Keratinocyte (primary cell): ENCODE measurements around the gene ALOX15B. TPM values are rescaled to one million over a fixed set of nuclear protein-coding genes. Genes with fewer than 3 reads are reported as not detected.
"Not testable (repeated sequence)": the region's sequence is repeated elsewhere in the genome, so short reads cannot be mapped to it uniquely, and the experiment has no call there.

Experiments
- DNase-seq: peaks from one replicate; pipeline ENCODE4 v3.0.0-alpha.2; 2011; ENCODE audit warnings: low read depth, missing footprints, low spot score
- FAIRE-seq: peaks from 2 replicates; lab custom pipeline; 2011; peaks lifted over from hg19 to GRCh38; lab: Jason Lieb, UNC
- H2AFZ ChIP-seq: 2 replicates; pipeline ENCODE4 v1.6.0; 2012; ENCODE audit warnings: low read length, control low read depth, inconsistent platforms; ENCODE audit not compliant: control insufficient read depth
- H3K27ac ChIP-seq: 2 replicates; pipeline ENCODE4 v1.5.1; 2011; ENCODE audit warnings: low read length; ENCODE audit not compliant: control insufficient read depth, insufficient read depth
- H3K27me3 ChIP-seq: 3 replicates; pipeline ENCODE4 v1.6.0; 2011; ENCODE audit warnings: low read length; ENCODE audit not compliant: control insufficient read depth, insufficient read depth; ENCODE audit errors: extremely low read depth
- H3K36me3 ChIP-seq, 2 experiments: 2 replicates in 1 of 2; 3 replicates in 1 of 2; pipeline ENCODE4 v1.5.1; 2011; ENCODE audit warnings: low read length in 2 of 2, mild to moderate bottlenecking in 1 of 2; ENCODE audit not compliant: control insufficient read depth in 2 of 2, insufficient read depth in 2 of 2; ENCODE audit errors: extremely low read depth in 1 of 2
- H3K4me1 ChIP-seq: 3 replicates; pipeline ENCODE4 v1.5.1; 2011; ENCODE audit warnings: low read length; ENCODE audit not compliant: control insufficient read depth, insufficient read depth; ENCODE audit errors: extremely low read depth
- H3K4me2 ChIP-seq: 3 replicates; pipeline ENCODE4 v1.6.0; 2011; ENCODE audit warnings: low read depth, low read length; ENCODE audit not compliant: control insufficient read depth, insufficient read depth; ENCODE audit errors: extremely low read depth
- H3K4me3 ChIP-seq, 3 experiments: fragments of 200-600 bp in 1 of 3; sonication (generic) in 1 of 3; 2 replicates in 2 of 3; 3 replicates in 1 of 3; pipeline ENCODE4 v1.5.1; 2011 to 2016; ENCODE audit warnings: low read length in 3 of 3, mild to moderate bottlenecking in 3 of 3, control low read depth in 2 of 3, inconsistent platforms in 1 of 3, low read depth in 1 of 3, mixed read lengths in 1 of 3, mixed run types in 1 of 3, moderate library complexity in 1 of 3; ENCODE audit not compliant: control insufficient read depth in 2 of 3, insufficient read depth in 2 of 3; ENCODE audit errors: extremely low read depth in 1 of 3
- H3K79me2 ChIP-seq: 2 replicates; pipeline ENCODE4 v1.6.0; 2012; ENCODE audit warnings: low read length; ENCODE audit not compliant: control insufficient read depth, insufficient read depth
- H3K9ac ChIP-seq: 3 replicates; pipeline ENCODE4 v1.6.0; 2011; ENCODE audit warnings: low read length; ENCODE audit not compliant: control insufficient read depth, insufficient read depth; ENCODE audit errors: extremely low read depth
- H3K9me1 ChIP-seq: 3 replicates; pipeline ENCODE4 v1.6.0; 2011; ENCODE audit warnings: low read length; ENCODE audit not compliant: control insufficient read depth, insufficient read depth; ENCODE audit errors: extremely low read depth
- H3K9me3 ChIP-seq: 2 replicates; pipeline ENCODE4 v1.5.1; 2012; ENCODE audit warnings: low read depth, low read length; ENCODE audit not compliant: control insufficient read depth
- H4K20me1 ChIP-seq: 3 replicates; pipeline ENCODE4 v1.6.0; 2011; ENCODE audit warnings: low read length; ENCODE audit not compliant: control insufficient read depth, insufficient read depth; ENCODE audit errors: extremely low read depth
- EZH2 ChIP-seq: IDR thresholded peaks from one replicate; pipeline ENCODE4 v1.6.1; 2012; ENCODE audit warnings: inconsistent platforms, mild to moderate bottlenecking, low read length, moderate library complexity
- dilution Hi-C: fragments of 300-500 bp; cut with MboI; formaldehyde crosslinking; loops from one replicate; pipeline ENCODE4 v1.7.0; 2020; ENCODE audit warnings: low sequenced_read_pairs; ENCODE audit not compliant: extremely low pct_ligation_motif_present
- polyA plus RNA-seq, 5 experiments: library from polyadenylated mRNA; depleted of rRNA in 3 of 5; stranded (reverse) in 3 of 5; stranded (forward) in 1 of 5; unstranded in 1 of 5; fragments of >200 nt; gene quantifications; 1 replicate in 1 of 5; 2 replicates in 3 of 5; 3 replicates in 1 of 5; pipeline versions ENCODE4 v1.2.1 to v1.2.3, GENCODE V29; 2011 to 2012; ENCODE audit warnings: missing spikeins in 2 of 5, low read depth in 1 of 5, low replicate concordance in 1 of 5
- TF ChIP-seq, protein P1 (sequence below), 3 experiments: IDR thresholded peaks in 1 of 3; conservative IDR thresholded peaks in 1 of 3; optimal IDR thresholded peaks in 1 of 3; 2 replicates in 2 of 3; 3 replicates in 1 of 3; pipeline versions ENCODE3 to v1.5.1; 2011; ENCODE audit warnings: low read length in 3 of 3, mild to moderate bottlenecking in 3 of 3, moderate library complexity in 2 of 3, control low read depth in 1 of 3, inconsistent platforms in 1 of 3; ENCODE audit not compliant: insufficient read depth in 2 of 3; ENCODE audit errors: extremely low read depth in 1 of 3

Gene ALOX15B
- polyA plus RNA-seq, 1 donor (not counting 4 experiments of a cell fraction or from before 2014, with no cell fraction given) = 29.7 TPM

GRCh38 chr17:8060274-8060673 lies 21.4 kb downstream of the ALOX15B start:
- peak; percentile 56 for FAIRE-seq
- Histone ChIP-seq H3K4me3 (no peak overlapping the region), H3K27me3 (peaks cover 14% of the 10 kb centered on the region), H2AFZ (no peak overlapping the region), H4K20me1 (no peaks in the 10 kb centered on the region), H3K9me3 (no peaks in the 10 kb centered on the region), H3K4me1 (peaks cover 29% of the 10 kb centered on the region), H3K79me2 (no peaks in the 10 kb centered on the region), H3K36me3 (no peaks in the 10 kb centered on the region), H3K9ac (no peak overlapping the region), H3K9me1 (no peaks in the 10 kb centered on the region), H3K27ac (no peak overlapping the region), H3K4me2 (no peak overlapping the region)
- dilution Hi-C loops = no loop called here
- DNase-seq = no peak
- TF ChIP-seq, protein P1, sequence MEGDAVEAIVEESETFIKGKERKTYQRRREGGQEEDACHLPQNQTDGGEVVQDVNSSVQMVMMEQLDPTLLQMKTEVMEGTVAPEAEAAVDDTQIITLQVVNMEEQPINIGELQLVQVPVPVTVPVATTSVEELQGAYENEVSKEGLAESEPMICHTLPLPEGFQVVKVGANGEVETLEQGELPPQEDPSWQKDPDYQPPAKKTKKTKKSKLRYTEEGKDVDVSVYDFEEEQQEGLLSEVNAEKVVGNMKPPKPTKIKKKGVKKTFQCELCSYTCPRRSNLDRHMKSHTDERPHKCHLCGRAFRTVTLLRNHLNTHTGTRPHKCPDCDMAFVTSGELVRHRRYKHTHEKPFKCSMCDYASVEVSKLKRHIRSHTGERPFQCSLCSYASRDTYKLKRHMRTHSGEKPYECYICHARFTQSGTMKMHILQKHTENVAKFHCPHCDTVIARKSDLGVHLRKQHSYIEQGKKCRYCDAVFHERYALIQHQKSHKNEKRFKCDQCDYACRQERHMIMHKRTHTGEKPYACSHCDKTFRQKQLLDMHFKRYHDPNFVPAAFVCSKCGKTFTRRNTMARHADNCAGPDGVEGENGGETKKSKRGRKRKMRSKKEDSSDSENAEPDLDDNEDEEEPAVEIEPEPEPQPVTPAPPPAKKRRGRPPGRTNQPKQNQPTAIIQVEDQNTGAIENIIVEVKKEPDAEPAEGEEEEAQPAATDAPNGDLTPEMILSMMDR (optimal IDR thresholded peaks at IDR 0.05 in 1 of 3, IDR thresholded peaks at IDR 0.05 in 1 of 3, conservative IDR thresholded peaks at IDR 0.05 in 1 of 3; ENCODE audit: extremely low read depth in 1 of 3, insufficient read depth in 2 of 3, low read length in 3 of 3) = peak; percentile 49 to 65 (median 65)
- TF ChIP-seq EZH2 = no peak

DNA sequence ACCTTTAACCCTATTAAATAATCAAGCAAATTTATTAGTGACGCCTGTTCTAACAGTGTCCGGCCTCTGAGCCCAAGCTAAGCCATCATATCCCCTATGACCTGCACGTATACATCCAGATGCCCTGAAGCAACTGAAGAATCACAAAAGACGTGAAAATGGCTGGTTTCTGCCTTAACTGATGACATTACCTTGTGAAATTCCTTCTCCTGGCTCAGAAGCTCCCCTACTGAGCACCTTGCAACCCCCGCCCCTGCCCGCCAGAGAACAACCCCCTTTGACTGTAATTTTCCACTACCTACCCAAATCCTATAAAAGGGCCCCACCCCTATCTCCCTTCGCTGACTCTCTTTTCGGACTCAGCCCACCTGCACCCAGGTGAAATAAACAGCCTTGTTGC lies 23.0 kb downstream of the ALOX15B start:
- H3K27ac ChIP-seq, DNase-seq, H3K9me1 ChIP-seq, H3K9ac ChIP-seq, H3K79me2 ChIP-seq, H3K9me3 ChIP-seq, FAIRE-seq, H3K4me2 ChIP-seq, H4K20me1 ChIP-seq, dilution Hi-C loops, H3K4me3 ChIP-seq, H2AFZ ChIP-seq, H3K36me3 ChIP-seq: not testable (repeated sequence)
- Histone ChIP-seq H3K27me3 (peaks cover 14% of the 10 kb centered on the region), H3K4me1 (peaks cover 19% of the 10 kb centered on the region)

DNA sequence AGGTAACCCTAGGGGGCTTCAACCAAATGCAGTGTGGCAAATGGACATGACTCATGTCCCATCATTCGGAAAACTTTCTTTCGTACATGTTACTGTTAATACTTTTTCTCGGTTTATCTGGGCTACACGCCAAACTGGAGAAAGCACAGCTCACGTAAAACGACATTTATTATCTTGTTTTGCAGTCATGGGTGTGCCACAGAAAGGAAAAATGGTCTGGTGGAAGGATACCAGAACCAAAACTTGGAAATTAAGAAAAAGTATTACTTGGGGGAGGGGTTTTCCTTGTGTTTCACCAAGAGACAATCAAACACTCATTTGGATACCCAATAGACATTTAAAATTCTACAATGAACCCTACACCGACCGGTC lies 23.6 kb downstream of the ALOX15B start:
- H3K27ac ChIP-seq = no peak overlapping the region
- no peak for TF ChIP-seq EZH2
- TF ChIP-seq, protein P1 (optimal IDR thresholded peaks at IDR 0.05 in 1 of 3, IDR thresholded peaks at IDR 0.05 in 1 of 3, conservative IDR thresholded peaks at IDR 0.05 in 1 of 3; ENCODE audit: extremely low read depth in 1 of 3, insufficient read depth in 2 of 3, low read length in 3 of 3) = no peak
- dilution Hi-C loops = no loop called here
- H4K20me1 ChIP-seq = no peaks in the 10 kb centered on the region
- H3K4me2 ChIP-seq = peak overlapping the region; percentile 83
- DNase-seq (no peak), FAIRE-seq (no peak)
- H3K79me2 ChIP-seq = no peaks in the 10 kb centered on the region
- H3K4me1 ChIP-seq = peaks cover 18% of the 10 kb centered on the region
- no peaks in the 10 kb centered on the region for H3K36me3 ChIP-seq
- H3K9ac ChIP-seq = no peak overlapping the region
- peaks cover 14% of the 10 kb centered on the region for H3K27me3 ChIP-seq
- H3K9me1 ChIP-seq = no peaks in the 10 kb centered on the region
- peak overlapping the region in 2 of 3 experiments; percentile 22 to 58 for H3K4me3 ChIP-seq
- peak overlapping the region; percentile 50 for H2AFZ ChIP-seq
- H3K9me3 ChIP-seq = no peaks in the 10 kb centered on the region
